ENCODE measurements around the gene SESTD1. TPM values are rescaled to one million over a fixed set of nuclear protein-coding genes. Genes with fewer than 3 reads are reported as not detected.

The SESTD1 gene
- total and polyA plus RNA-seq, 2 of the 13 experiments (the other 11 are each of a cell fraction or from before 2014, with no cell fraction given) = 74.4 to 101 TPM

- peak; percentile 52; the same call in 1 of the 2 replicates for TF ChIP-seq SALL2 (CRISPR knock-in tag; IDR thresholded peaks at IDR 0.05)
- TF ChIP-seq KAT2B (IDR thresholded peaks at IDR 0.05; ENCODE audit: borderline replicate concordance, low read depth, low read length) = no peak
- peak; percentile 73 for TF ChIP-seq PHF8 (CRISPR knock-in tag; IDR thresholded peaks at IDR 0.05)
- TF ChIP-seq ZNF292 (CRISPR knock-in tag; IDR thresholded peaks at IDR 0.05; ENCODE audit: borderline replicate concordance, low read depth) = peak; percentile 51; the same call in 1 of the 2 replicates
- TF ChIP-seq CCDC6 (CRISPR knock-in tag; IDR thresholded peaks at IDR 0.05) = no peak
- TF ChIP-seq ZNF451 (CRISPR knock-in tag; IDR thresholded peaks at IDR 0.05) = no peak; the same call in 1 of the 2 replicates
- no peak for TF ChIP-seq MAFK (conservative IDR thresholded peaks at IDR 0.05 in 1 of 2, IDR thresholded peaks at IDR 0.05 in 1 of 2; ENCODE audit: low read length in 2 of 2)
- no peak for TF ChIP-seq SIX1 (CRISPR knock-in tag; IDR thresholded peaks at IDR 0.05; ENCODE audit: borderline replicate concordance)
- peak; percentile 51; the same call in 1 of the 2 replicates for TF ChIP-seq ZGPAT (CRISPR knock-in tag; IDR thresholded peaks at IDR 0.05)
- no peak for TF ChIP-seq NFE2L2 (IDR thresholded peaks at IDR 0.05; ENCODE audit: low read length)
- TF ChIP-seq ZMYM3 (CRISPR knock-in tag; IDR thresholded peaks at IDR 0.05) = no peak
- TF ChIP-seq TGIF2 (CRISPR knock-in tag; IDR thresholded peaks at IDR 0.05) = peak; percentile 96
- TF ChIP-seq ZBTB40 (IDR thresholded peaks at IDR 0.05) = no peak
- TF ChIP-seq ZBTB40 (CRISPR knock-in tag; IDR thresholded peaks at IDR 0.05) = no peak
- no peak for TF ChIP-seq JDP2 (CRISPR knock-in tag; IDR thresholded peaks at IDR 0.05; ENCODE audit: borderline replicate concordance)
- no peak for TF ChIP-seq YEATS4 (CRISPR knock-in tag; IDR thresholded peaks at IDR 0.05; ENCODE audit: borderline replicate concordance)
- TF ChIP-seq NR2C2 (CRISPR knock-in tag; IDR thresholded peaks at IDR 0.05; ENCODE audit: borderline replicate concordance) = 0 out of 2 replicates have a peak, but pooled peaks have one; percentile 5
- TF ChIP-seq JARID2 (CRISPR knock-in tag; IDR thresholded peaks at IDR 0.05; ENCODE audit: insufficient replicate concordance) = no peak
Measured at GRCh38 chr2:179263446-179264367, 925 bp downstream of the SESTD1 start (continued).

Data from HepG2 (cell line).